GM18526 (cell line): Measurements from ENCODE around the gene VWA1.

Source experiments
- POLR2A ChIP-seq: IDR thresholded peaks from 3 replicates; pipeline ENCODE4 v1.6.1; 2011; ENCODE audit not compliant: insufficient read length; ENCODE audit errors: extremely low read depth

The VWA1 gene

GRCh38 chr1:1430114-1430982 is 5.1 kb upstream of the VWA1 start:
- no peak for TF ChIP-seq POLR2A

GRCh38 chr1:1430992-1431844 is 4.3 kb upstream of the VWA1 start:
- TF ChIP-seq POLR2A = no peak

DNA sequence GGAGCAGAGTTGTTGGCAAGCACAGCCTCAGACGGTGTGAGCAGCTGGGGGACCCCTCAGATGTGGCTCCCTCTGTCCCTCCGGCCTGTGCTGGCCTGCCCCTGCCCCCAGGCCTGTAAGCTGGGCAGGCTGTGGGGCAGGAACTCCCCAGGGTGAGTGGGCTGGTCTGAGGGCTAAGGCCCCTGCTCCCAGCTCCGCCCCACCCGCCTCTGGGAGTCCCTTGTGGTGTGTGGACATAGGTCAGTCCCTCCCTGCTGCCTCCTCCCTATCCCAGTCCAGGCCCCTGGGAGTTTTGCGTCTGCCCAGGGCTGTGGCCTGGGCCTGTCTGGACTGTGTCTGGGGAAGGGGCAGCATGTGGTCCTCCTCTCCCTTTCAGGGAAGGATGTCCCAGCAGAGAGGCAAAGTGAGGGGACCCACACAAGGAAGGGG is 3.6 kb upstream of the VWA1 start:
- TF ChIP-seq POLR2A = no peak

- TF ChIP-seq POLR2A = no peak
Observed at GRCh38 chr1:1432274-1432950, 3.1 kb upstream of the VWA1 start.

DNA sequence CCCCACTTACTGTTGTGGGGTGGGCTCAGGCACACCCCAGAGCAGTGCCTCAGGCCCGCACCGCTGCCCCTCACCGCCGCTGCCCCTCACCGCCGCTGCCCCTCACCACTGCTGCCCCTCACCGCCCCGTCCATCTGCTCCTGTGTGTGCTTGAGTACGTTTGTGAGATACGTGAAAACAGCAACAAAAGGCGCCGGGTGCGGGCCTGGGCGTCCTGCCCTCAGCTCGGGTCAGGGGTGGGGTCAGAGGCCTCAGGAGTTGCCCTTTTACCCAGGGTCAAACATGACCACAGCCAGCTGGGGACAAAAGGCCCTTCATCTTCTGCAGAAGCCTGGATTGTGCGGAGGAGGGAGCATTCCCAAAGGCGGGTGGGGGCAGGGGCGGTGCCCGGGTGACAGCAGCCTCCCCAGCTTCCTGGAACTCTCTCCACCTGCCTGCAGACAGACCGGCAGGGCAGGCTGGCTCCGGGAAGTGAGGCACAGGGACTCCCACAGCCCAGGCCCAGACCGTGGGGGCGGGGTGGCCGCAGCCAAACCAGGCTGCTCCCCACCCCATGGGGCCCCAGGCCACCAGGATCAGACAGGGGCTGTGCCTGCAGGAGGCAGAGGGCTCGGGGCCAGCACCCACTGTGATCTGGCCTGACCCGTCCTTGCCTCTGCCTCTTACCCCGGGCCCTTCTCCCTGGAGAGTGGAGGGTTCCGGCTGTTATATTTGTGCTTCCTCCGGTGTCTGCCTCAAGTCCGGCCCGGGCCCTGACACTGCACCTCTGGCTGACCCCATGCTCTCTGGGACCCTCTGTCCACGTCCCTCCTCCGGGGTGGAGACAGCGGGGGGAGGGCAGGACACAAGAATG is 2.3 kb upstream of the VWA1 start:
- TF ChIP-seq POLR2A = no peak

GRCh38 chr1:1433804-1434130 is 1.7 kb upstream of the VWA1 start:
- TF ChIP-seq POLR2A = no peak

DNA sequence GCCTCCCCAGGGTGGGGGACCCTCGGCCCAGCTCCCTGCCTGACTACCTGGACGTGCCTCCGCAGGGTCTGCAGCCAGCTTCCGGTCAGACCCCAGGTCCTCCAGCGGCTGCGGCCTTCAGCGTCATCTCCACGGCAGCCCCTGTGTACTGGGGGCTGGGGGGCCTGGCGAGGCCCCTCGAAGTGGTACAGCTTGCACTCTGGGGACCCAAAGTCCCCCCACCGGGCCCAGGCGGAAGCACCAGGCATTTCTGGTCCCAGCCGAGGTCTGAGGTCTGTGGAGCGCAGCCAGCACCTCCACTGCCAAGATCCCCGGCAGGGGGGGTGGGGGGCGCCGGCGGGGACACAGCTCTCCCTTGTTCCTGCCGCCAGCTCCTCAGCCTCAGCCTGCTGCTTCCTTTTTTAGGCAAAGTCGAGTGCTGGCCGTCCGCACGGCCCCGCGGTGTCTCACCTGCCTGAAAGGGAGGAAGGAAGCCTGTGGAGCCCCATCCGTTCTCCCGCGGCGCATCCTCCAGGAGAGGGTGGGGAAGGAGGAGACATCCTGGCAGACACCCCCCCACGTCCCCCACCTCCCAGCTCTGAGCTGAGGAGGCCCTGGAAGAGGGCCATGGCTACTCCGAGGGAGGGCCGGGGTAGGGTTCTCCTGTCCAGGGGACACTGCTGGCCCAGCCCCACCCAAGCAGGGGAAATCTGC is 1.2 kb upstream of the VWA1 start:
- no peak for TF ChIP-seq POLR2A

- TF ChIP-seq POLR2A = no peak
Observed at GRCh38 chr1:1434824-1435105, 725 bp upstream of the VWA1 start.

DNA sequence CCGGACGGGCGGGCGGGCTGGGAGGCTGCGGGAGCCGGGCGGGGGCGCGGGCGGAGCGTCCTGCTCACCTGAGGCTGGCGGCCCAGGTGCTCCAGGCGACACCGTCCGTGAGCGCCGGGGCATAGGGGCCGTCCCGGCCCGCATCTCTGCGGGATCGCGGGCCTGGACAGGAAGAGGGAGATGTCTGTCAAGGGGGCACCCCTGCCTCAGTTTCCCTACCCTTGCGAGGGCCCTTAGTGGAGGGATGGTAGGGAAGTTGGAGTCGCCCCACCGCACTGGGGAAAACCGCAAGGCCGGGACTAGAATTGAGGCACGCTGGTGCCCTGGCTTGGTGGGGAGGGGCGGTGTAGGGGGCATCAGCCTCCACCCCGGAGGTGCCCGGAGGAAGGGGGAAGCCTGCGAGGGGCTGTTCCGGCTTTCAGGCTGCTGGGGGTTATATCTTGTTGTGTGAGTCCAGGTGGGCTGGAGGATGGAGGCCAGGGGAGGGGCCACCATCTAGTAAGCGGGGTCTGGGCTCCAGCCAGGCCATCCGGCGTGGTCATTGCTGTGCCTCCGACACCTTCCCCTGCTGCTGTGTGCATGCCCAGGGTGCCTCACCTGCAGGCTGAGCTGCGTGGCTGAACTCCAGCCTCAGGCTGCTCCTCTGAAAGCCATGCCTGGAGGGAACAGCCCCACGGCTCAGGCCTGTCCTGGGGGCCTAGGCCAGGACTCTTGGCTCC is 580 bp downstream of the VWA1 start:
- TF ChIP-seq POLR2A = no peak

- no peak for TF ChIP-seq POLR2A
Observed at GRCh38 chr1:1436630-1437032, 1.1 kb downstream of the VWA1 start.

DNA sequence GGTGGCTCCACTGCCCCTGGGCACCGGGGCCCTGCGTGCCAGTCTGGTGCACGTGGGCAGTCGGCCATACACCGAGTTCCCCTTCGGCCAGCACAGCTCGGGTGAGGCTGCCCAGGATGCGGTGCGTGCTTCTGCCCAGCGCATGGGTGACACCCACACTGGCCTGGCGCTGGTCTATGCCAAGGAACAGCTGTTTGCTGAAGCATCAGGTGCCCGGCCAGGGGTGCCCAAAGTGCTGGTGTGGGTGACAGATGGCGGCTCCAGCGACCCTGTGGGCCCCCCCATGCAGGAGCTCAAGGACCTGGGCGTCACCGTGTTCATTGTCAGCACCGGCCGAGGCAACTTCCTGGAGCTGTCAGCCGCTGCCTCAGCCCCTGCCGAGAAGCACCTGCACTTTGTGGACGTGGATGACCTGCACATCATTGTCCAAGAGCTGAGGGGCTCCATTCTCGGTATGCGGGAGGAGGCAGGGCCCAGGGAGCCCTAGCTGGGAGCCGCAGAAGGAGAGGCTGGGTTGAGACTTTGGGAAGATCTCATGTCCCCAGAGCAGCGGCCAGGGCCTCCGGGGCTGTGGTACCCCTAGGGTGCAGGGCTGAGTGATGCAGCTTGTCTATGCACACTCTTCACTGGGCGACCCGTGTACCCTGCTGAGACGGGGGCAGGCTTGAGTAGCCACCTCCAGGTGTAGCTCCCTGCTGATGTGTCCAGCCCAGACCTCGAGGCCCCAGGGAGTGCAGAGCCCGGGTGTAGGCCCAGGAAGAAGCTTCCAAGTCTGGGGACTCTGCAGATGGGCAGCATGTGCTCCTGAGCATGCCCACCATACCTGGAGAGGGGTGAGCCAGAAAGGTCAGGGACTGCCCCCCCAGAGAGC is 1.8 kb downstream of the VWA1 start:
- TF ChIP-seq POLR2A = no peak

DNA sequence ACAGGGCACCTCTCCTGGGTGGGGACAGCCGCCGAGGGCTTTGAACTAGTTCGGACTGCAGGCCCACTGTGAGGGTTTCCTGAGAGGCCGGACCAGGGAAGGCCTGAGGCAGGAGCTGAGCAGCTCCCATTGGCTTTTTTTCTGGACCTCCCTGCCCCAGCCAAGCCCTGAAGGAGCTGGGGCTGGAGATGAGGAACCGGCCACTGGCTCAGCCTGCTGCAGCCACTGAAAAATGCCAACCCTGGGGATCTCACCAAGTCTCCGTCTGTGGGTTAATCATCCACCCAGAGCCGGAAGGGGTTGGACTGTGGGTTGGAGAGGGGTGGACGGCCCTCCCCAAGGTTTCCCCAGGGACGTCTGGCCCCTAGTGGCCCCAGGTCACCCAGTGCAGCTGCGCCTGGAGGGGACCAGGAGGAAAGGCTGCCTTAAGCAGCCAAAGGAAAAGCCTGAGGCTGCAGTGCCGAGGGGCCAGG is 2.5 kb downstream of the VWA1 start:
- TF ChIP-seq POLR2A = no peak

DNA sequence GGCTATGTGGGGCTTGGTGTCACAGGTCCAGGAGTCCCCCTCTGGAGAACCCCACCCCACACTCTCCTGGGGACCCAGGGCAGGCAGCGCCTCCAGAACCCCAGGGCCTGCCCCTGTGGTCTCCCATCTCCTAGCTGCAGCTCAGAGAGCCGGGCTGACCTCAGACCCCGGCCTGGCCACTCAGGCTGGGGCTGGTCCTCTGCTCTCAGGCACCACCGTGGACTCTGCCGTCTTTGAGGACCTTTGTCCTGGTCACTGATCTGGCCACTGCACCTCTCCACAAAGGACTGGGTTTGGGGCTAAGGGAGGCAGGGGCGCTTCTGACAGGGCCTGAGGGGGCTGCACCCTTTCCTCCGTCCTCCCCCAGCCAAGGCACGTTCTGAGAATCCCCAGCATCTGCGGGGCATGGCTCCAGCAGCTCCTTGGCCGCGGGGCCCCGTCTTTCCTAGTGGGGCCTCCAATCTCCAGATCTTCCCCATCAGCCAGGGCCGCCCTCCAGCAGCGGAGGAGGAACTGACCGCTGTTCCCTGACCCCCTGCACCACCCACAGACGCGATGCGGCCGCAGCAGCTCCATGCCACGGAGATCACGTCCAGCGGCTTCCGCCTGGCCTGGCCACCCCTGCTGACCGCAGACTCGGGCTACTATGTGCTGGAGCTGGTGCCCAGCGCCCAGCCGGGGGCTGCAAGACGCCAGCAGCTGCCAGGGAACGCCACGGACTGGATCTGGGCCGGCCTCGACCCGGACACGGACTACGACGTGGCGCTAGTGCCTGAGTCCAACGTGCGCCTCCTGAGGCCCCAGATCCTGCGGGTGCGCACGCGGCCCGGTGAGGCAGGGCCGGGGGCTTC is 3.3 kb downstream of the VWA1 start:
- no peak for TF ChIP-seq POLR2A
